Measurements from ENCODE around the gene FAM135A. TPM values are rescaled to one million over a fixed set of nuclear protein-coding genes. Genes with fewer than 3 reads are reported as not detected.
"Not testable (repeated sequence)": the region's sequence is repeated elsewhere in the genome, so short reads cannot be mapped to it uniquely, and the experiment has no call there.

Gene FAM135A
- total RNA-seq, 1 experiment from 2014 or later = 29.1 TPM

DNA sequence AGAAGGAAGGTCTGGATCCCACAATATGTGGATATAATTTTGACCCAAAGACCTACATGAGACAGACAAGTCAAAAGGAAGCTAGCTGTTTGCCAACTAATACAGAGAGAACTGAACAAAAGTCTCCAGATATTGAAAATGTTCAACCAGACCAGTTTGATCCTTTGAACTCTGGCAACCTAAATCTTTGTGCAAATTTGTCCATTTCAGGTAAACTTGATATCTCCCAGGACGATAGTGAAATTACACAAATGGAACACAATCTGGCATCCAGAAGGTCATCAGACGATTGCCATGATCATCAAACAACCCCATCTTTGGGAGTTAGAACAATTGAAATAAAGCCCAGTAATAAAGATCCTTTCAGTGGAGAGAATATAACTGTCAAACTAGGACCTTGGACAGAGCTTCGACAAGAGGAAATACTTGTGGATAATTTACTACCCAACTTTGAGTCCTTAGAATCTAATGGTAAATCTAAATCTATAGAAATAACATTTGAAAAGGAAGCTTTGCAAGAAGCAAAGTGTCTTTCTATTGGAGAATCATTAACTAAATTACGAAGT, 111.5 kb downstream of the FAM135A start:
- no peak for DNase-seq

DNA sequence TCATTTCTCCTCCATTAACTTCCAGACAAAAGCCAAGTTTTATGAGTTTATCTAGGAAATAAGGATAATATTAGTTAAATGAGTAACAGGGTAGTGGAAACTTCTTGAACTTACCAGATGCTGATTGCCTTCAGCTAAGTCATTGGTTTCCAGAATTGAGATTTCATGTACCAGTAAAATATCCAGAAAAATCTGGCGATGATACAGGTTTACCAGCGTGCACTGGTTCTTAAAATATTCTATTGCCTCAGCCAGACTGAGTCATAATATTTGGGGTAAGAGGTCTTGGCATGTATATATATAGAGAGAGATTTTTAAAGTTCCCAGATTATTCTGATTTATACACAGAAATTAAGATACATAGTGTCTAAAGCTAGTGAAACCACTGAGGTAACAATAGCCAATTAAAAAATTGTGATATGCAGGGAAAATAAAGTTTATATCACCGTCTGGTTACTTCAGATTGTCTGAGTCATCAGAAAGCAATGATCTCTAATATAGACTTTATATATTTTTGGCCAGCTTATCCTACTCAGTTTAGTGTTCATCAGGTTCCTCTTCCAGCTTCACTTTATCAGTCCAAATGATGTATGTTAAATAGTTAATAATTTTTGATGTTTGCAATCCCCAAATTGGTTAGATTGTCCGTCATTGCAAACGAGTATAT, 113.9 kb downstream of the FAM135A start:
- Histone ChIP-seq H3K27me3 (ENCODE audit: control insufficient read depth, insufficient read depth, low read length) (no peaks in the 10 kb centered on the region), H3K4me3 (ENCODE audit: insufficient read depth, low read depth, low read length) (no peak overlapping the region), H3K36me3 (replicated peaks; ENCODE audit: control insufficient read depth, insufficient read depth, low read length) (no peaks in the 10 kb centered on the region; the same call in 1 of the 2 replicates)
- no peak for DNase-seq

More for the DNA sequence above, 111.5 kb downstream of the FAM135A start:
- Histone ChIP-seq H3K4me3 (ENCODE audit: insufficient read depth, low read depth, low read length) (no peak overlapping the region), H3K27me3 (ENCODE audit: control insufficient read depth, insufficient read depth, low read length) (no peaks in the 10 kb centered on the region), H3K36me3 (replicated peaks; ENCODE audit: control insufficient read depth, insufficient read depth, low read length) (no peaks in the 10 kb centered on the region; the same call in 1 of the 2 replicates)

DNA sequence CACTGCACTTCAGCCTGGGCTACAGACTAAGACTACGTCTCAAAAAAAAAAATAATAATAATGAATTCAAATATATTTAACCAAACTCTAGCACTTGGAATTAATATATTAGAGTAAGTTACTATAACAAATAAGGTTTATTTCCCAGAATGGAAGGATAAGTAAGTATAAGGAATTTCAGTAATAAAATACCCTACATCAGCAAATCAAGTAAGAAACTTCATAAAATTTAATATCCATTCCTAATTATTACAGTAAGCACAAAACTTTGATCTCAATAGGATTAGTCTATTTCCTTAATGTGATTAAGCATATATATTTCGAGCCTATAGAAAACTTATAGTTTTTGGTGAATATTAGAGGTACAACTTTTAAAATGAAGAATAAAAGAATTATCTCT, 116.7 kb downstream of the FAM135A start:
- no peak for DNase-seq
- Histone ChIP-seq H3K36me3 (replicated peaks; ENCODE audit: control insufficient read depth, insufficient read depth, low read length) (no peaks in the 10 kb centered on the region; the same call in 1 of the 2 replicates), H3K4me3 (ENCODE audit: insufficient read depth, low read depth, low read length) (no peak overlapping the region), H3K27me3 (ENCODE audit: control insufficient read depth, insufficient read depth, low read length) (no peaks in the 10 kb centered on the region)

DNA sequence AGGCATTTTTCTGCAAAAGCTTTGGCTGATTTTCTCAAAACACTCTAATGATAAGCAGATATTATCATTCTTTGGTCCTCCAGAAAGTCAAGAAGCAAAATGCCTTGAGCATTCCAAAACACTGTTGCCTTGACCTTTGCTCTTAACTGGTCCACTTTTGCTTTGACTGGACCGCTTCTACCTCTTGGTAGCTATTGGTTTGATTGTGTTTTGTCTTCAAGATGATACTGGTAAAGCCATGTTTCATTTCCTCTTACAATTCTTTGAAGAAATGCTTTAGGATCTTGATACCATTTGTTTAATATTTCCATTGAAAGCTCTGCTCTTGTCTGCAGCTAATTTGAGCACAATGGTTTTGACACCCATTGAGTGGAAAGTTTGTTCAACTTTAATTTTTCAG, 117.8 kb downstream of the FAM135A start:
- Histone ChIP-seq H3K27me3 (ENCODE audit: control insufficient read depth, insufficient read depth, low read length) (no peaks in the 10 kb centered on the region), H3K4me3 (ENCODE audit: insufficient read depth, low read depth, low read length) (no peak overlapping the region), H3K36me3 (replicated peaks; ENCODE audit: control insufficient read depth, insufficient read depth, low read length) (no peaks in the 10 kb centered on the region)
- DNase-seq = no peak

DNA sequence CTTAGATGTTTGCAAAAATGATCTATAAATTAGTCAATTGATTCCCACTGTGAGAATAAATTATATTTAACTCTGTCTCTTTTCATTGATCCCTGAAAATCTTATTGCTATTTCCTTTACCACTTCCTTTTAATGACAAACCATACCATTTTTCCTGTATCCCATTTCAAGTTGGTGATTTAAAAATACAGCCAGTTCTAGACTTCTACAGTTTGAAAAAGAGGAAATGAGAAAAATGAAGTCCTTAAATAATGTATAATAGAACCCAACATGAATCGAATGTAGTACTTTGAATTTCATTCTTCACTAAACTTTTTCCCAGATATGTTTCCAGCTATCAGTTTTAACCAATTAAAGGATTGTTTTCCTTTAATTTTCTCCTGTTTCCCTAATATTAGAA, 124.0 kb downstream of the FAM135A start:
- H3K4me3 ChIP-seq (ENCODE audit: insufficient read depth, low read depth, low read length) = no peak overlapping the region
- no peaks in the 10 kb centered on the region for H3K27me3 ChIP-seq (ENCODE audit: control insufficient read depth, insufficient read depth, low read length)
- no peak for DNase-seq
- peaks cover 3% of the 10 kb centered on the region; the same call in 1 of the 2 replicates for H3K36me3 ChIP-seq (replicated peaks; ENCODE audit: control insufficient read depth, insufficient read depth, low read length)

DNA sequence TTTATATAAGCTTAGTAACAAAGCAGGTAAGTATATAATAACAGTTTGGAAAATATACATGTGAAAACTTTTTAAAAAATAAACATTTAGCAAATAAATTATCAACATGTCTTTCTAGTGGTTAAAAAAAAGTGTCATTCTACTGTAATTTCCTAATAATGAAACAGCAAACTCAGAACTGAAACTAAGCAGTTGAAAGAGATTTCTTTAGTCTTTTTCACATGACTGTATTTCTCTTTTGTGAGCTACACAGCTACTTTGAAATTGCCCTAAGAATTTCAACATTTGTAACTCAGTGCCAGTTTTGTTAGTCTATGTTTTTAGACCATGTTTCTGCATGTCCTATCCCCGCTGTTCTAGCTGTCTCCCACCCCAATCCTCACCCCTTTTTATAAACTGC, 125.1 kb downstream of the FAM135A start:
- no peak for DNase-seq
- H3K4me3 ChIP-seq (ENCODE audit: insufficient read depth, low read depth, low read length) = no peak overlapping the region
- H3K36me3 ChIP-seq (replicated peaks; ENCODE audit: control insufficient read depth, insufficient read depth, low read length) = peaks cover 3% of the 10 kb centered on the region; the same call in 1 of the 2 replicates
- no peaks in the 10 kb centered on the region for H3K27me3 ChIP-seq (ENCODE audit: control insufficient read depth, insufficient read depth, low read length)

DNA sequence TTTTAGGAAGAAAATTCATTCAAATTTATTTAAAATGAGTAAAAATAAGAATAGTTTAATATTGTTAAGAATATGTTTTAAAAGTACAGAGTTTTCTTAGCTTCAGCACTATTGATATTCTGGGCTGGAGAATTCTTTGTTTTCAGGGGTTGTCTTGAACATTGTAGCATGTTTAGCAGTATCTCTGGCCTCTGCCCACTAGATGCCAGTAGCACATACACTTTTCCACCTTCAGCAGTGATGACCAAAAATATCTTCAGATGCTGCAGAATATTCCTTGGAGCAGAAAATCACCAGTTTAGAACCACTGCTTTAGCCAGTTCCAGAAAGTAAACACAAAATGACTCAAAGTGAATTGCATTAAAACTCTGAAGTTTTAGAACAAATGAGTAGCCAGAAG, 134.0 kb downstream of the FAM135A start:
- DNase-seq = peak; percentile 13
- no peak overlapping the region for H3K4me3 ChIP-seq (ENCODE audit: insufficient read depth, low read depth, low read length)
- H3K27me3 ChIP-seq (ENCODE audit: control insufficient read depth, insufficient read depth, low read length) = no peaks in the 10 kb centered on the region
- no peaks in the 10 kb centered on the region; the same call in 1 of the 2 replicates for H3K36me3 ChIP-seq (replicated peaks; ENCODE audit: control insufficient read depth, insufficient read depth, low read length)

DNA sequence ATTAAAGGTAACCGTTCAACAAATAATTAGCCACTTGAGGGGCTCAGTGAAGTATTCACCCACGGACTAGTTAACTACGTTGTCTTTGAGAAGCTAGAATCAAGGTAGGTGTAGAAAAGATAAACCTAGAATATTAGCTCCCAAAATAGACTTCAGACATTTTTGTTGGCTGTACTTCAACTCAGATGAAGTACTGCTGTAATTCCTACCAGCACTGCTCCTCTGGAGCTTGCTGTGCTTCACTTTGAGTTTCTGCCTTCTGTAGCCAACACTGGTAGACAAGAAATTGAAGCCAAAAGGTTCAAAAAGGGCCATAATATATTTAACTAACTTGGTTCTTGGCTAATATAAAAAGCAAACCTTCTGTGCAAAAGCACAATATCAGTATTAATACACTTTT, 134.6 kb downstream of the FAM135A start:
- Histone ChIP-seq H3K36me3 (replicated peaks; ENCODE audit: control insufficient read depth, insufficient read depth, low read length) (no peaks in the 10 kb centered on the region; the same call in 1 of the 2 replicates), H3K4me3 (ENCODE audit: insufficient read depth, low read depth, low read length) (no peak overlapping the region), H3K27me3 (ENCODE audit: control insufficient read depth, insufficient read depth, low read length) (no peaks in the 10 kb centered on the region)
- DNase-seq = no peak

DNA sequence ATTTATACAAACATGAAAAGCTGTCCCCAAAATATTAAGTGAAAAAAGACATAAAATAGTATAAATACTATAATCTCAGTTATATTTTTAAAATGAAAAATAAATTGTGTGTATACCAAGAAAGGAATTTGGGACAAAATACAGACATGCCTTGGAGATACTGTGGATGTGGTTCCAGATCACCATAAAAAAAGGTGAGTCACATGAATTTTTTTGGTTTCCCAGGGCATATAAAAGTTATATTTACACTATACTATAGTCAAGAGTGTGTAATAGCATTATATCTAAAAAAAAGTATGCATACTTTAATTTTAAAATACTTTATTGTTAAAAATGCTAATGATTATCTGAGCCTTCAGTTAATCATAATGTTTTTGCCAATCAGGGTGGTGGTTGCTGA, 136.0 kb downstream of the FAM135A start:
- Histone ChIP-seq H3K36me3 (replicated peaks; ENCODE audit: control insufficient read depth, insufficient read depth, low read length) (no peaks in the 10 kb centered on the region; the same call in 1 of the 2 replicates), H3K27me3 (ENCODE audit: control insufficient read depth, insufficient read depth, low read length) (no peaks in the 10 kb centered on the region), H3K4me3 (ENCODE audit: insufficient read depth, low read depth, low read length) (no peak overlapping the region)
- DNase-seq = no peak

DNA sequence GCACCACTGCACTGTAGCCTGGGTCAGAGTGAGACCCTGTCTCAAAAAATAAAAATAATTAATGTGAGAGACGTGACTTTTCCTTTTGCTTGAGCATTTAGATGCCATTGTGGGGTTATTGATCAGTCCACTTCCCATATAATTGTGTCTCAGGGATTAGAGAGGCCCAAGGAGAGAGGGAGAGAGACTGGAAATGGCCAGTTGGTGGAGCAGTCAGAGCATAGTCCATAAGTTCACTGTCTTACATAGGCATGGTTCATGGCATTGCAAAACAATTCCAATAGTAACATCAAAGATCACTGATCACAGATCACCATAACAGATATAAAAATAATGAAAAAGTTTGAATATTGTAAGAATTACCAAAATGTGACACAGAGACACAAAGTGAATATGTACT, 138.3 kb downstream of the FAM135A start:
- H3K27me3 ChIP-seq (ENCODE audit: control insufficient read depth, insufficient read depth, low read length) = no peaks in the 10 kb centered on the region
- DNase-seq = no peak
- no peaks in the 10 kb centered on the region; the same call in 1 of the 2 replicates for H3K36me3 ChIP-seq (replicated peaks; ENCODE audit: control insufficient read depth, insufficient read depth, low read length)
- H3K4me3 ChIP-seq (ENCODE audit: insufficient read depth, low read depth, low read length) = no peak overlapping the region

DNA sequence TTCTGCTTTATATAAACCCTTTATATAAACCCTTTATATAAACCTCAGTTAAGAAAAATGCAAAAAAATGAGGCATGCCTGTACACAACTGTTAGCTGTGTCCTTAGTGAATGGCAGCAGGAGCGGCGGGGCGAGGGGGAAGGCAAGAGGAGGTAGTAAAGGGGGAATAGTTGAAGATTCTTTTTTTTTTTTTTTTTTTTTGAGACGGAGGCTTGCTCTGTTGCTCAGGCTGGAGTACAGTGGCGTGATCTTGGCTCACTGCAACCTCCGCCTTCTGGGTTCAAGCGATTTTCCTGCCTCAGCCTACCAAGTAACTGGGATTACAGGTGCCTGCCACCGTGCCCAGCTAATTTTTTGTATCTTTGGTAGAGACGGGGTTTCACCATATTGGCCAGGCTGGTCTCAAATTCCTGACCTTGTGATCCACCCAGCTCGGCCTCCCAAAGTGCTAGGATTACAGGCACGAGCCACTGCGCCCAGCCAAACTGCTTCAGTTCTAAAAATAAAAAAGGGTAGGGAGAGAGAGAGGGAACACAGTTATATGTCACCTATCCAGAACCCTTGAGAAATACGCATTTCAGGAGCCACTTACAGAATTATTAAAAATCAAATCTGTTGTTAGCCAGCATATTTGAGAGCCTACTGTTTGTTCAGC, 139.1 kb downstream of the FAM135A start:
- not testable (repeated sequence) for H3K27me3 ChIP-seq (ENCODE audit: control insufficient read depth, insufficient read depth, low read length); H3K36me3 ChIP-seq (replicated peaks; ENCODE audit: control insufficient read depth, insufficient read depth, low read length); DNase-seq; H3K4me3 ChIP-seq (ENCODE audit: insufficient read depth, low read depth, low read length)

DNA sequence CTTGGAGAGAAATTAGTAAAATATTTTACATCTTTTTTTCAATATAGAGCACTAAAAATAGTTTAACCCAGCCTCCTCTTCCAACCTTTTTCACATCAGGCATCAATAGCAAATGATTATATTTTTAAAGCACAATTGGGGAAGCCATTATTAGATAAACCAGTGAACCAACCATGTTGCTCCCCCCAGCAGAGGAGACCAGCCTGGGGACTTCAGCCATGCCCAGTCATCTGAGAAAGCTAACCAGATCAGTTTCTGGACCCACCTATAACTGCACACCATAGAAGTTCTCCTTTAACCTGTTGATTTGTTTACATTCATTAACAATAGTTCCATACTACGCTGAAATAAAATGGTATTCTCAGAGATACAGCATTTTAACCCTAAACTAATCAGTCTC, 139.7 kb downstream of the FAM135A start:
- Histone ChIP-seq H3K4me3 (ENCODE audit: insufficient read depth, low read depth, low read length) (no peak overlapping the region), H3K27me3 (ENCODE audit: control insufficient read depth, insufficient read depth, low read length) (no peaks in the 10 kb centered on the region), H3K36me3 (replicated peaks; ENCODE audit: control insufficient read depth, insufficient read depth, low read length) (no peaks in the 10 kb centered on the region; the same call in 1 of the 2 replicates)
- no peak for DNase-seq

DNA sequence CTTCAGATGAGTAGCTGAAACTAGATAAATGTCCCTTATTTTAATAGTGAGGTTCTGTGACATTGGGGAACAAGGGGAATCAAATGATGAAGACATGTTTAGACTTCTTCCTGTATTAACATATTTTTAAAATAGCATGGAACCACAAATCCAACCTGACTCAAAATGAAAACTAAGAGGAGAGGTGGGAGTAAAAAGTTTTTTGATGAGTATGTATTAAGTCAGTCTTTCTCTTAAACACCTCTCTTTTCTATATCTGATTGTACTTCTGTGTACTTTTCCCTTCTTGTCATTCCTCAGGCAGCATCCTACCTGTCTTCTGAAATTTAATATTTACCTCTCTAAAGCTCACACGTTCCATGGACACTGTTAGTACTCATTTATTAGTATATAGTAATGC, 144.7 kb downstream of the FAM135A start:
- Histone ChIP-seq H3K36me3 (replicated peaks; ENCODE audit: control insufficient read depth, insufficient read depth, low read length) (no peaks in the 10 kb centered on the region), H3K27me3 (ENCODE audit: control insufficient read depth, insufficient read depth, low read length) (no peaks in the 10 kb centered on the region)

DNA sequence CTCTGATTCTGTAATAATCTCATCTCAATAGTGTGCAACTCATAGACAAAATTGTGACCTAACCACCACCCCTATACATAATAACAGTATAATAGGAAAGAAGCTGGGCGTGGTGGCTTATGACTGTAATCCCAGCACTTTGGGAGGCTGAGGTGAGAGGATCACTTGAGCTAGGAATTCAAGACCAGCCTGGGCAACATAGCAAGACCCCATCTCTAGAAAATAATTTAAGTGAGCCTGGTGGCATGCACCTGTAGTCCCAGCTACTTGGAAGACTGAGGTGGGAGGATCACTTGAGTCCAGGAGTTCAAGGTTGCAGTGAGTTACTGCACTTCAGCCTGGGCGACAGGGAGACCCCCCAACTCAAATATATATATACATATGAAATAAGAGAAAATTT, 149.1 kb downstream of the FAM135A start:
- H3K4me3 ChIP-seq (ENCODE audit: insufficient read depth, low read depth, low read length); DNase-seq; H3K36me3 ChIP-seq (replicated peaks; ENCODE audit: control insufficient read depth, insufficient read depth, low read length); H3K27me3 ChIP-seq (ENCODE audit: control insufficient read depth, insufficient read depth, low read length): not testable (repeated sequence)

More for the DNA sequence above, 144.7 kb downstream of the FAM135A start:
- DNase-seq = no peak
- no peak overlapping the region for H3K4me3 ChIP-seq (ENCODE audit: insufficient read depth, low read depth, low read length)

DNA sequence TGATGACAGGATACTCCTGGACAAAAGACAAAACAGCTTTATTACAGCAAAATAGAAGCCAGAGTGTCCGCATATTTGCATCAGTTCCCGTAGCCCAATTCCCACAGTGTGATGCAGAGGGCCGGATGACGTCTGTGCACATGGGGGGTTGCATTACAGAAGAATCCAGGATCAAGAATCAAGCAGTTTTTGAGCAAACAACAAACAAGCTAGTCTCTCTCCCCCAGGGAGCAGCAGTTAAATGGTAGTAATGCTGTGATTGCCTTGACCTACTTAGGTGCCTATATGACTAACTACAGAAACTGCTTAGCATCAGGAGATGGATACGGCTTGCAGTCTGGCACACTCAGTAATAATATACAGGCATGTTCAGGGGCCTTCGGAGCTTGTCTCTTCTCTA, 150.2 kb downstream of the FAM135A start:
- Histone ChIP-seq H3K36me3 (replicated peaks; ENCODE audit: control insufficient read depth, insufficient read depth, low read length) (peaks cover 2% of the 10 kb centered on the region; the same call in 1 of the 2 replicates), H3K27me3 (ENCODE audit: control insufficient read depth, insufficient read depth, low read length) (no peaks in the 10 kb centered on the region; the same call in 1 of the 2 replicates), H3K4me3 (ENCODE audit: insufficient read depth, low read depth, low read length) (no peak overlapping the region)
- no peak for DNase-seq
